Psoas muscle (tissue), 8 donors: ENCODE measurements around the gene PDGFD. TPM values are rescaled to one million over a fixed set of nuclear protein-coding genes. Genes with fewer than 3 reads are reported as not detected.

ENCODE experiments used
- ATAC-seq, 4 donors: fragments of 200-7000 bp; cut with Tn5 transposase; one replicate each; pipeline ENCODE4 v1.9.1; 2020; ENCODE audit warnings: moderate library complexity in 3 of 4, mild to moderate bottlenecking in 2 of 4
- DNase-seq, 2 donors: peaks; one replicate each; pipeline ENCODE4 v3.0.0-alpha.2; 2020
- H3K27ac ChIP-seq: fragments of 200-600 bp; one replicate; pipeline ENCODE4 v1.8.0; 2022
- H3K27me3 ChIP-seq, 3 donors: fragments of 200-600 bp in 1 of 3; one replicate each; pipeline versions ENCODE4 v1.6.1 to v1.8.0; 2013 to 2022; ENCODE audit warnings: low read length in 2 of 3, mild to moderate bottlenecking in 2 of 3, moderate library complexity in 1 of 3; ENCODE audit not compliant: insufficient read depth in 3 of 3
- H3K36me3 ChIP-seq, 2 donors: fragments of 200-600 bp in 1 of 2; one replicate each; pipeline versions ENCODE4 v1.6.1 to v1.8.0; 2013 to 2022; ENCODE audit warnings: low read depth in 1 of 2, mild to moderate bottlenecking in 1 of 2, moderate library complexity in 1 of 2; ENCODE audit not compliant: insufficient read depth in 1 of 2
- H3K4me1 ChIP-seq: fragments of 200-600 bp; one replicate; pipeline ENCODE4 v1.8.0; 2022
- H3K4me3 ChIP-seq: fragments of 200-600 bp; one replicate; pipeline ENCODE4 v1.8.0; 2022; ENCODE audit warnings: mild to moderate bottlenecking
- H3K9me3 ChIP-seq: fragments of 200-600 bp; one replicate; pipeline ENCODE4 v1.8.0; 2022
- WGBS, 3 donors: extraction: QIAGEN DNeasy Blood & Tissue Kit; methylation state at CpG; one replicate each; pipeline versions ENCODE4 v1.1.6 to v1.1.7; 2013; 5-methylcytosine and 5-hydroxymethylcytosine counted together
- intact Hi-C, 2 donors: fragments of 100-400 bp; cut with DNase I; formaldehyde crosslinking; loops; one replicate each; pipeline versions ENCODE4 v1.11.0 to v1.14.2; 2022
- polyA plus RNA-seq, 3 donors: library from polyadenylated mRNA; stranded (reverse); fragments of 200-250 nt; gene quantifications; one replicate each; pipeline ENCODE4 v1.2.3, GENCODE V29; 2013
- total RNA-seq, 4 donors: library from RNA; stranded (reverse); fragmentation: NEBNext Ultra II Directional in 2 of 4; extraction: Animal tissue kit (Norgen Biotek cat#: 25700) in 2 of 4; gene quantifications; one replicate each; pipeline versions ENCODE4 v1.2.1 to v1.2.4, GENCODE V29; 2021 to 2023
- TF ChIP-seq, protein P1 (sequence below): fragments of 200-600 bp; IDR thresholded peaks from one replicate; pipeline ENCODE4 v1.8.0; 2022; ENCODE audit warnings: antibody characterized with exemption
- donor health status: healthy with polysubstance abuse.
- donor health status: DM: no; HTN: no; CAD: no; lungs with moderate emphysema.
- donor health status: Bipolar disorder and iron deficiency.
- donor health status: healthy.
- donor health status: DM: yes; HTN: yes; CAD: no.
- donor health status: DM: no; HTN: no; CAD: no.
- donor health status: DM: no; HTN: no; CAD: no.
- donor health status: DM: yes; HTN: yes; CAD: no.

The PDGFD gene
- total and polyA plus RNA-seq, 7 donors, result 0.53 to 5.6 (median 1.2) TPM

GRCh38 chr11:104015649-104016415 is 148.1 kb downstream of the PDGFD start:
- TF ChIP-seq, protein P1, sequence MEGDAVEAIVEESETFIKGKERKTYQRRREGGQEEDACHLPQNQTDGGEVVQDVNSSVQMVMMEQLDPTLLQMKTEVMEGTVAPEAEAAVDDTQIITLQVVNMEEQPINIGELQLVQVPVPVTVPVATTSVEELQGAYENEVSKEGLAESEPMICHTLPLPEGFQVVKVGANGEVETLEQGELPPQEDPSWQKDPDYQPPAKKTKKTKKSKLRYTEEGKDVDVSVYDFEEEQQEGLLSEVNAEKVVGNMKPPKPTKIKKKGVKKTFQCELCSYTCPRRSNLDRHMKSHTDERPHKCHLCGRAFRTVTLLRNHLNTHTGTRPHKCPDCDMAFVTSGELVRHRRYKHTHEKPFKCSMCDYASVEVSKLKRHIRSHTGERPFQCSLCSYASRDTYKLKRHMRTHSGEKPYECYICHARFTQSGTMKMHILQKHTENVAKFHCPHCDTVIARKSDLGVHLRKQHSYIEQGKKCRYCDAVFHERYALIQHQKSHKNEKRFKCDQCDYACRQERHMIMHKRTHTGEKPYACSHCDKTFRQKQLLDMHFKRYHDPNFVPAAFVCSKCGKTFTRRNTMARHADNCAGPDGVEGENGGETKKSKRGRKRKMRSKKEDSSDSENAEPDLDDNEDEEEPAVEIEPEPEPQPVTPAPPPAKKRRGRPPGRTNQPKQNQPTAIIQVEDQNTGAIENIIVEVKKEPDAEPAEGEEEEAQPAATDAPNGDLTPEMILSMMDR, result no peak
- DNase-seq (no peak), ATAC-seq (no peak)
- Histone ChIP-seq H3K4me3 (no peak overlapping the region), H3K9me3 (no peaks in the 10 kb centered on the region), H3K27me3 (no peaks in the 10 kb centered on the region), H3K27ac (no peak overlapping the region), H3K36me3 (no peaks in the 10 kb centered on the region), H3K4me1 (no peaks in the 10 kb centered on the region)
- WGBS, 3 donors, result 59 to 82% (median 61%) methylated on average over 3 of the region's 3 CpGs
- intact Hi-C loops, result no loop called here

- ATAC-seq (no peak), DNase-seq (no peak)
- H3K4me1 ChIP-seq, result no peaks in the 10 kb centered on the region
- intact Hi-C loops, result no loop called here
- H3K27me3 ChIP-seq, result no peaks in the 10 kb centered on the region
- WGBS, 3 donors, result 76% methylated on average over 2 of the region's 2 CpGs
- no peak overlapping the region for H3K4me3 ChIP-seq
- TF ChIP-seq, protein P1, result no peak
- no peaks in the 10 kb centered on the region for H3K9me3 ChIP-seq
- no peaks in the 10 kb centered on the region for H3K36me3 ChIP-seq
- no peak overlapping the region for H3K27ac ChIP-seq
Measured at GRCh38 chr11:104011044-104011443, 152.9 kb downstream of the PDGFD start.

GRCh38 chr11:104009744-104010143 is 154.2 kb downstream of the PDGFD start:
- H3K4me3 ChIP-seq, result no peak overlapping the region
- TF ChIP-seq, protein P1, result no peak
- no peak for ATAC-seq
- H3K4me1 ChIP-seq, result no peaks in the 10 kb centered on the region
- 47 to 59% (median 57%) methylated on average over 3 of the region's 3 CpGs for WGBS, 3 donors
- no peak for DNase-seq
- no peak overlapping the region for H3K27ac ChIP-seq
- H3K36me3 ChIP-seq, result no peaks in the 10 kb centered on the region
- H3K9me3 ChIP-seq, result no peaks in the 10 kb centered on the region
- intact Hi-C loops, result no loop called here
- no peaks in the 10 kb centered on the region for H3K27me3 ChIP-seq

DNA sequence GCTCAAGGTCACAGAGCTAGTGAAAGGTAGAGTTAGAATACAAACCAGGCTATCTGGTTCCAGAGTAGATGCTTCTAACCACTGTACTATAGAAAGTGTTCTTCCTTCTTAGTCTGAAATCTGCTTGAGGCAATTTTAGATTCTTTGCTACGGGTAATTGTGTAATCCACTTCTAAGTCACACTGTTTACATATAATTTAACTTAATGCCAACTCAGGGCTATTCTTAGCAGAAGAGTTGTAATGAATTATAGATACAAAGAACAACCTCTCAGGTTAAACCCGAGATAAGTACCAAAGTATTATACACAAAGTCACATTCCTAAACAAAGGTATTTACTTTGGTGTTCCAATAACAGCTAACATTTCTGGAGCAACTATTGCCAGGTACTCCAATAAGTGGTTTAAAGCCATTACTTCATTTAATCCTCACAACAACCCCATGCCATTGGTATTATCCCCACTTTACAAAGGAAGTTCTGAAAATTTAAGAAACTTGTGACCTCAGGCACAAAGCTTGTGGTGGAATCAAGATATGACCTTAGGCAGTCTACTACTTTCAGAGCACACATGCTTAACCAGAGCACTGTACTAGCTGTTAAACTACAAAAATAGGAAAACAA is 158.6 kb downstream of the PDGFD start:
- WGBS, 3 donors, result 57 to 65% (median 59%) methylated on average over 2 of the region's 2 CpGs

More for the DNA sequence above, 158.6 kb downstream of the PDGFD start:
- Histone ChIP-seq H3K9me3 (no peaks in the 10 kb centered on the region), H3K4me1 (no peaks in the 10 kb centered on the region), H3K36me3 (no peaks in the 10 kb centered on the region), H3K27ac (no peak overlapping the region), H3K27me3 (no peaks in the 10 kb centered on the region), H3K4me3 (no peak overlapping the region)
- DNase-seq (no peak), ATAC-seq (no peak)
- TF ChIP-seq, protein P1, result no peak
- intact Hi-C loops, result no loop called here
